ENCODE data around the gene C10orf62. TPM values are rescaled to one million over a fixed set of nuclear protein-coding genes. Genes with fewer than 3 reads are reported as not detected.
"Not testable (repeated sequence)": the region's sequence is repeated elsewhere in the genome, so short reads cannot be mapped to it uniquely, and the experiment has no call there.

The C10orf62 gene
- total RNA-seq, 1 donor from 2014 or later, result not detected

- H3K4me3 ChIP-seq (ENCODE audit: low read depth, low read length), result no peak overlapping the region
- H3K36me3 ChIP-seq (ENCODE audit: control insufficient read depth, insufficient read depth, low read length), result peaks cover 1% of the 10 kb centered on the region
- no peak for TF ChIP-seq CTCF (IDR thresholded peaks at IDR 0.05; ENCODE audit: insufficient read depth, low read length, poor library complexity, severe bottlenecking)
- no peaks in the 10 kb centered on the region for H3K27me3 ChIP-seq (ENCODE audit: control insufficient read depth, insufficient read depth, low read length)
- DNase-seq (ENCODE audit: low read depth), result peak; percentile 94
Observed at GRCh38 chr10:97574374-97575126, 15.0 kb upstream of the C10orf62 start.

DNA sequence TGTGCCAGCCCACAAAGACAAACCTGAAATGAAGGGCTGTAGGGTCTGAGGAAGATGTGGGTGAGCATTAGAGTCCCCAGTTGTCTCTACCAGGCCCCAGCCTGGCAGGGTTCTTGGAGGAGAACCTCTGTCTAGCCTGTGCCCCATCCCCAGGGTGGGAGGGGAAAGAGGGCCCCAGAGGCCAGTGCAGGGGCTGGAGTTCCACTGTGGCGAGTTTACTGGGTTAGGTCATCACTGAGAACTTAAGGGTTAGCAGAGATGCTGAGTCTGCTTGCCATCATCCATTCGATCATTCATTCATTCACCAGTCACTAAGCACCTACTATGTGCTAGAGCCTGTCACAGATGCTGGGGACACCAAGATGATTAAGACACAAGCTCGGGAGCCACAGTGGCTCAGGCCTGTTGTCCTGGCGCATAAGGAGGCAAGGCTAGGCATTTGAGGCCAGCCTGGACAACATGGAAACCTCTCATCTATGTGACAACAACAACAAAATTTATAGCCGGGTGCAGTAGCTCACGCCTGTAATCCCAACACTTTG, 14.3 kb upstream of the C10orf62 start:
- Histone ChIP-seq H3K36me3 (ENCODE audit: control insufficient read depth, insufficient read depth, low read length) (peaks cover 1% of the 10 kb centered on the region), H3K4me3 (ENCODE audit: low read depth, low read length) (no peak overlapping the region), H3K27me3 (ENCODE audit: control insufficient read depth, insufficient read depth, low read length) (no peaks in the 10 kb centered on the region)
- no peak for TF ChIP-seq CTCF (IDR thresholded peaks at IDR 0.05; ENCODE audit: insufficient read depth, low read length, poor library complexity, severe bottlenecking)
- DNase-seq (ENCODE audit: low read depth), result no peak

- not testable (repeated sequence) for H3K4me3 ChIP-seq (ENCODE audit: low read depth, low read length); H3K36me3 ChIP-seq (ENCODE audit: control insufficient read depth, insufficient read depth, low read length); DNase-seq (ENCODE audit: low read depth); H3K27me3 ChIP-seq (ENCODE audit: control insufficient read depth, insufficient read depth, low read length)
Observed at GRCh38 chr10:97576487-97576886, 13.0 kb upstream of the C10orf62 start.

- H3K4me3 ChIP-seq (ENCODE audit: low read depth, low read length), result no peak overlapping the region
- no peaks in the 10 kb centered on the region for H3K27me3 ChIP-seq (ENCODE audit: control insufficient read depth, insufficient read depth, low read length)
- TF ChIP-seq CTCF (IDR thresholded peaks at IDR 0.05; ENCODE audit: insufficient read depth, low read length, poor library complexity, severe bottlenecking), result no peak
- H3K36me3 ChIP-seq (ENCODE audit: control insufficient read depth, insufficient read depth, low read length), result no peaks in the 10 kb centered on the region
- DNase-seq (ENCODE audit: low read depth), result no peak
Observed at GRCh38 chr10:97577701-97578100, 11.8 kb upstream of the C10orf62 start.

GRCh38 chr10:97578171-97578844, 11.2 kb upstream of the C10orf62 start:
- Histone ChIP-seq H3K4me3 (ENCODE audit: low read depth, low read length) (no peak overlapping the region), H3K27me3 (ENCODE audit: control insufficient read depth, insufficient read depth, low read length) (no peaks in the 10 kb centered on the region), H3K36me3 (ENCODE audit: control insufficient read depth, insufficient read depth, low read length) (no peaks in the 10 kb centered on the region)
- no peak for TF ChIP-seq CTCF (IDR thresholded peaks at IDR 0.05; ENCODE audit: insufficient read depth, low read length, poor library complexity, severe bottlenecking)
- no peak for DNase-seq (ENCODE audit: low read depth)
